IPS DF 6.9 (cell line): ENCODE measurements around the gene MTR.
A peak's percentile ranks its signal among the peaks of the same experiment; 100 is the strongest.

Experiments used
- DNase-seq: peaks from one replicate; pipeline ENCODE4 v3.0.0-alpha.2; 2013; ENCODE audit warnings: low read depth, low spot score
- H3K27ac ChIP-seq: one replicate; pipeline ENCODE4 v1.5.1; 2013; ENCODE audit warnings: low read length, control low read depth
- H3K27me3 ChIP-seq: 2 replicates; pipeline ENCODE4 v1.6.1; 2013; ENCODE audit warnings: mild to moderate bottlenecking, low read length; ENCODE audit not compliant: control insufficient read depth, insufficient read depth
- H3K36me3 ChIP-seq: 2 replicates; pipeline ENCODE4 v1.6.1; 2013; ENCODE audit warnings: low read length; ENCODE audit not compliant: control insufficient read depth, insufficient read depth
- H3K4me1 ChIP-seq: 2 replicates; pipeline ENCODE4 v1.6.1; 2013; ENCODE audit warnings: low read length; ENCODE audit not compliant: control insufficient read depth, insufficient read depth
- H3K4me3 ChIP-seq: 2 replicates; pipeline ENCODE4 v1.5.1; 2013; ENCODE audit warnings: mild to moderate bottlenecking, low read length
- H3K9me3 ChIP-seq: 2 replicates; pipeline ENCODE4 v1.6.1; 2013; ENCODE audit warnings: low read length, inconsistent platforms; ENCODE audit not compliant: control insufficient read depth, insufficient read depth
- WGBS: extraction: QIAGEN DNeasy Blood & Tissue Kit; methylation state at CpG from one replicate; pipeline ENCODE4 v1.1.7; 2013; ENCODE audit warnings: mixed read lengths, missing lambda C conversion rate; ENCODE audit not compliant: insufficient read length, insufficient coverage; 5-methylcytosine and 5-hydroxymethylcytosine counted together

The MTR gene

DNA sequence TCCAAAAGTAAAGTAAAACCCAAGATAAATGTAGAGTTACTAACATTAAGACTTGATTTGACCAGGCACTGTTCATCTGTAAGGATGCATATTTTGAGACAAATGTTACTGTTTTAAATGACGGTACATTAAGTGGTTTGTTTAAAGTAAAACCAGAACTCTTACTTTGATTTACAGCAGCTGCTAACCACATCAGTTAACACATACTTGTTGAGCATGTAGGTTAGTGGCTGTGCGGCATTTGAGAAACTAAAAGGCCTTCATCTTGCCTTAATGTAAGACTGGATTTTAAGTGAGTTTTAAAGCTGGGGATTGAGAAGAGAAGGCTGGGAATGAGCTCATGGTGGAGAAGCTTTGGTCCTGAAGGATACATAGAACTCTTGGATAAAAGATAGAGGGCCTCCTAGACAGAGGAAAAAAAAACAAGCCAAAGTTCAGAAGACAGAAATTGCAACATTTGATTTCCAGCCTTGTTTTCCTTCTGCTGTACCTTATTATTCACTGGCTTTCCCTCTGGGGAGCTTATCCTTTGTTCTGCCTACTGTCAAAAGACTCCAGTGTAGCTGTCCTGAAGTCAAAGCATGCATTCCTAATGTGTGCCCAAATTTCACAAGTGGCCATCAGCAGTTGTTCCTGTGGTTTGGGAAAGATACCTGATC is 66.6 kb downstream of the MTR start:
- no peak for DNase-seq
- H3K36me3 ChIP-seq, result peaks cover 7% of the 10 kb centered on the region; the same call in 1 of the 2 replicates
- H3K4me1 ChIP-seq, result no peaks in the 10 kb centered on the region
- H3K27ac ChIP-seq, result no peak overlapping the region
- H3K4me3 ChIP-seq, result no peak overlapping the region
- no CpG with 5 or more reads among the region's 2 CpGs for WGBS
- no peaks in the 10 kb centered on the region for H3K27me3 ChIP-seq
- no peaks in the 10 kb centered on the region for H3K9me3 ChIP-seq

- no peak overlapping the region for H3K27ac ChIP-seq
- no peak for DNase-seq
- WGBS, result no CpG with 5 or more reads among the region's 4 CpGs
- H3K36me3 ChIP-seq, result peaks cover 7% of the 10 kb centered on the region; the same call in 1 of the 2 replicates
- H3K9me3 ChIP-seq, result no peaks in the 10 kb centered on the region
- H3K27me3 ChIP-seq, result no peaks in the 10 kb centered on the region
- no peak overlapping the region for H3K4me3 ChIP-seq
- H3K4me1 ChIP-seq, result no peaks in the 10 kb centered on the region
Observed at GRCh38 chr1:236862219-236862591, 67.1 kb downstream of the MTR start.

DNA sequence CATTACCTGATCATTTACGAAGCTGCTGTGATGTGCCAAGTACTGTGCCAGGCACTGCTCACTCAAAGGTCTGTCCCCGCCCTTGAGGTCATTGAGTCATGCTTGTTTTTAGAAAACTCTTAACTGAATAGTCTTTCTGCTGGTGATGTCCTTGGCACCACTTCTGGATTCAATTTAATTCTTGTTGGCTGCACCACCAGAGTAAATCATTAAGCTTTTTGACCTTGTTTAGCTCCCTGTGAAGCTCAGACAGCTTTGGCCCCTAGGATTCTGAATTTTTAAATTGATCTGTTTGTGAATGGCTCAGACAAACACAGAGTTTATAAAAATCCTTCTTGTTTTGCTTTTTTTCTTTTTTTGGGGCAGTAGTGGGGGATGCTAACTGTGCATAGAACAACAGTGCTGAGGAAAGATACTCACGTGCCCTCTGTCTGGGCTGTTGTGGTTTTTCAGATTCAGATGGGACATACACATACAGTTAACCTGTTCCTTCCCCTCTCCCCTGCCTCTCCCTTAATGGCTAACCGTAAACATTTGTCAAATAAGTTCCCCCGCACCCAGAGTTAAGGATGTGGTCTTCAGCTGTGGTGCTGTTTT is 67.6 kb downstream of the MTR start:
- H3K4me3 ChIP-seq, result no peak overlapping the region
- H3K27me3 ChIP-seq, result no peaks in the 10 kb centered on the region
- no peaks in the 10 kb centered on the region for H3K9me3 ChIP-seq
- no peak overlapping the region for H3K27ac ChIP-seq
- DNase-seq, result no peak
- H3K36me3 ChIP-seq, result peaks cover 7% of the 10 kb centered on the region; the same call in 1 of the 2 replicates
- WGBS, result no CpG with 5 or more reads among the region's 5 CpGs
- H3K4me1 ChIP-seq, result no peaks in the 10 kb centered on the region

DNA sequence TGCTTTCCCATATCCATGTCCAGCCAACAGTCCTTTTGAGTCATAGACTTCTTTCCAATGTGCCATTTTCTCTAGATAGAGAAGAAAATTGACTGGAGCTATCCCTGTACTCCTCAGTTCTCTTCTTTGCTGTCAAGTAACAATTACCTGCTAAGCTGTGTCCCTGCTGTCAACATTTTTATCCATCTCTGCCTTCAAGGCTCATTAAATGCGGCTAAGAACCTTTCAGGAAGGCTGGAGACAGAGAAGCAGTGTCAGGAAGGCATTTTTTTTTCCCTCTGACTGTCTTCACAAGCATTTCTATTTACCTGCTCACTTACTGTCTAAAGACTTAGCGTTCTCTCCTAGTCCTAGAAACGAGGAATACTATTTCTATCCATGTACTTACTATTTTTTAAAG is 69.1 kb downstream of the MTR start:
- no CpG with 5 or more reads among the region's 3 CpGs for WGBS
- H3K4me1 ChIP-seq, result no peaks in the 10 kb centered on the region
- no peaks in the 10 kb centered on the region for H3K9me3 ChIP-seq
- no peaks in the 10 kb centered on the region for H3K27me3 ChIP-seq
- H3K4me3 ChIP-seq, result no peak overlapping the region
- peaks cover 5% of the 10 kb centered on the region; the same call in 1 of the 2 replicates for H3K36me3 ChIP-seq
- no peak overlapping the region for H3K27ac ChIP-seq
- no peak for DNase-seq

GRCh38 chr1:236864996-236865817 is 70.1 kb downstream of the MTR start:
- Histone ChIP-seq H3K36me3 (peaks cover 5% of the 10 kb centered on the region; the same call in 1 of the 2 replicates), H3K4me3 (no peak overlapping the region), H3K9me3 (no peaks in the 10 kb centered on the region), H3K27me3 (no peaks in the 10 kb centered on the region), H3K4me1 (no peaks in the 10 kb centered on the region), H3K27ac (no peak overlapping the region)
- DNase-seq, result no peak
- WGBS, result no CpG with 5 or more reads among the region's 3 CpGs

DNA sequence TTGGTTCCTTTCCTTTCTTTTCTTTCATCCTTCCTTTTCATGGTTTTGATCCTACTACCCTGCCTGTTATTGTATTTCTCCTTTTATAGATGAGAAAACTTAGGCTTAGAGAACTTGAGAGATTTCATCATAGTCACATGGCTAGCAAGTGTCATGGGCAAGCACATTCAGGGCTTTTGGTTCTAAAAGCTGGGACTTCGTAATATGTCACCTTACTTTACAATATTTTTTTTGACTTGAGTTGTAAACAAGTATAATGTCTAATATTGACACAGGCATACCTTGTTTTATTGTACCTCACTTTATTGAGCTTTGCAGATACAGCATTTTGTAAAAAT is 70.7 kb downstream of the MTR start:
- Histone ChIP-seq H3K36me3 (peaks cover 5% of the 10 kb centered on the region; the same call in 1 of the 2 replicates), H3K9me3 (no peaks in the 10 kb centered on the region), H3K4me1 (no peaks in the 10 kb centered on the region), H3K27ac (no peak overlapping the region), H3K4me3 (no peak overlapping the region), H3K27me3 (no peaks in the 10 kb centered on the region)
- WGBS, result no CpG with 5 or more reads among the region's 1 CpG
- DNase-seq, result no peak

DNA sequence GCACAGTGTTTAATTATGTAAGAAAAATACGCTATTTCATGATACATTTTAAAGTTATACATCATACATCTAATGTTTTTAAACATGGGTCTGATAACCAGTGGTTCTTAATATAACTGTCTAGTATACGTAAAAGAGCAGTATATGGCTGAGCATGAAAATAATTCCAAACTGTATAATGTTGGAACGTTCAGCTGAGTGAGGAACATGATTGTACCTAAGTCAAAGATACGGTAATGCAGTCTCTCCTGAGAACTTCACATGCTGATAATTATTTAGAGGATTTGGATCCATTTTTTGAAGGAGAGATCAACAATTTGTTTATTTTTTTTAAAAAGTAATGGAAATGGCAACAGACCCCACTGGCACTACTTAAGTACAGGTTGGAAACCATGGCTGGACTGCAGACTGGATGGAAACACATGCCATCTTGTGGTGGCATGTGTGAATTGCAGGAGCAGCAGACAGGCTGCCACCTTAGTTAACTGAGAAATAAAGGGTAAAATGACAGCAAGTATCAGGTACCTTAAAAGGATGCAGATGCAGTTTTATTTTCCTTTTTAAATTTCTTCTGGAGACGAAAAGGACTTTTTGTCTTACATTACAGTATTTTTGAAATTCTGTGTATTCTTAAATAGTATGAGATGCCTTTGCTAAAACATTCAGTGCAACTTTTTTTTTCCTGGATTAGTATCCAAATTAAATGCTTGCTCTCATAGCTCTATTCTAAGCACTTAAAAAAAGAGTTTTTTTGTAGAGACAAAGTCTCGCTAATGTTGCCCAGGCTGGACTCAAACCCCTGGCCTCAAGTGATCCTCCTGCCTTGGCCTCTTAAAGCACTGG is 73.8 kb downstream of the MTR start:
- Histone ChIP-seq H3K4me3 (no peak overlapping the region), H3K27ac (no peak overlapping the region), H3K9me3 (no peaks in the 10 kb centered on the region), H3K27me3 (no peaks in the 10 kb centered on the region), H3K4me1 (no peaks in the 10 kb centered on the region), H3K36me3 (no peaks in the 10 kb centered on the region)
- DNase-seq, result peak; percentile 52
- no CpG with 5 or more reads among the region's 6 CpGs for WGBS

- no CpG with 5 or more reads among the region's 2 CpGs for WGBS
- H3K36me3 ChIP-seq, result no peaks in the 10 kb centered on the region
Observed at GRCh38 chr1:236869911-236870310, 74.8 kb downstream of the MTR start.

GRCh38 chr1:236870721-236871120 is 75.6 kb downstream of the MTR start:
- Histone ChIP-seq H3K27me3 (no peaks in the 10 kb centered on the region), H3K4me1 (no peaks in the 10 kb centered on the region), H3K36me3 (no peaks in the 10 kb centered on the region), H3K27ac (no peak overlapping the region), H3K9me3 (no peaks in the 10 kb centered on the region), H3K4me3 (no peak overlapping the region)
- WGBS, result no CpG with 5 or more reads among the region's 6 CpGs
- no peak for DNase-seq

More at GRCh38 chr1:236869911-236870310, 74.8 kb downstream of the MTR start:
- Histone ChIP-seq H3K9me3 (no peaks in the 10 kb centered on the region), H3K4me3 (no peak overlapping the region), H3K27me3 (no peaks in the 10 kb centered on the region), H3K27ac (no peak overlapping the region), H3K4me1 (no peaks in the 10 kb centered on the region)
- DNase-seq, result no peak

DNA sequence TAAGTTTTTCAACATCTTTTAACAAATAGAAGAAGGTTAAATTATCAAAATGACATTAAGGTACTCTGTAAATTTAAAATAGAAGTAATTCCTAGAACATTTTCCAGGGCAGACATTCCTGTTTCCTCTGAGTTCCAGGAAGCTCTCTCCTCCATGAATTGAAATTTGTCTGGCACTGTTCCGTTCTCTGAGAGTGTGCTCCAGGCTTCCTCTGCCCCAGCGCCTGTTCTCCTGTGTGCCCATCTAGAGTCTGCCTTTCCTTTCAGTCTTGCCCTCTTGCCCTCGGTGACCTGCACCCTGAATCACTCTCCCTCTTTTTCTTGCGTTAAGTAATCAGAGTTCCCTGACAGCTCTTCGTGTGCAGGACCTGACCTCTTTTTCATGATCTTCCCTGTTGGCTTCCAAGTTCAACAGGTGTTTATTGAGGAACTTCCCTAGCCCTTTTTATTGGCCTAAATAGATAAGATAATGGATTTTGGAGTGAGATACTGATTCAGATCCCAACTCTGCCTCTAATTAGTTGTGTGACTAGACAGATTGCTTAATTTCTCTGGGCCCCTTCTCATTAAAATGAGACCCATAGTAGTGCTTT is 77.1 kb downstream of the MTR start:
- no peaks in the 10 kb centered on the region for H3K27me3 ChIP-seq
- no CpG with 5 or more reads among the region's 5 CpGs for WGBS
- H3K9me3 ChIP-seq, result no peaks in the 10 kb centered on the region
- no peak for DNase-seq
- no peaks in the 10 kb centered on the region for H3K4me1 ChIP-seq
- no peaks in the 10 kb centered on the region for H3K36me3 ChIP-seq
- H3K4me3 ChIP-seq, result no peak overlapping the region
- H3K27ac ChIP-seq, result no peak overlapping the region
